ENCODE measurements around the gene ADAMTS2. TPM values are rescaled to one million over a fixed set of nuclear protein-coding genes. Genes with fewer than 3 reads are reported as not detected.

Gene ADAMTS2
- total and polyA plus RNA-seq, 2 of the 4 experiments (the other 2 are of a cell fraction) = 19.0 to 58.8 TPM

DNA sequence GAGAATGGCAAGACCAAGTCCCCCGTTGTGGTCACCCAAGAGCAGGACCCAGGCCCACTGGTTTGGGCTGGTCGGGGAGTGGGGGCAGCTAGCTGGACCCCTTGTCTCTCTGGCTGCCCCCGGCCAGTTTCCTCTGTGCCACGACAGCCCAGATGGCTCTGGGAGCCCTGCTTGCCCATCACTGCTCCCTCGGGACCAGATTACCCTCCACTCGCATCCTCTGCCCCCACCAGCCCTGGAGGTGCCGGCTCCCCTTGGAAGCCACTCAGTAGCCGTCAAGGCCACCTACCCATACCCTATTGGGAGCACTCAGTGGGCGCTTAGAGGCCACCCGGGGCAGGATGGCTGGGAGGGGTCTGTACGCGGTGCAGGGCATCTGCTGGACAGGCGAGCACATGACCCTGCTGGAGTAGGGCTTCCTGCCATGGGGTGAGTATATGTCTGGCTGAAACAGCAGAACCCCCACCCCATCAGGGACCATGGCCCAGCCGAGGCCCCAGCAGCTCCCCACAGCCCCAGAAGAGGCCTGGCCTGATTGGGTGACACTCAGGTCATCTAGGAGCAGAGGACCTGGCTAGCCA is 215.1 kb downstream of the ADAMTS2 start:
- dilution Hi-C loops (cut with HindIII; ENCODE audit: low sequenced_read_pairs, unreplicated experiment) = no loop called here
- no TSS peak for BruUV-seq (replicated peaks)
- H4K5ac ChIP-seq (ENCODE audit: low read depth, low read length) = no peak overlapping the region
- no peaks in the 10 kb centered on the region for H3K9me1 ChIP-seq (ENCODE audit: insufficient read depth, low read length)
- no peak overlapping the region for H3K4ac ChIP-seq (ENCODE audit: low read depth, low read length)
- ChIA-PET POLR2A (ENCODE audit: unreplicated experiment) (no interaction called here), CTCF (no interaction called here)
- no peak overlapping the region for H3K27ac ChIP-seq (ENCODE audit: insufficient read depth, low read length)
- no peak overlapping the region for H3K56ac ChIP-seq (ENCODE audit: extremely low read depth, insufficient read depth, low read length)
- no peak overlapping the region for H4K8ac ChIP-seq (ENCODE audit: low read depth in 2 of 2, low read length in 2 of 2)
- H3K4me3 ChIP-seq (ENCODE audit: insufficient read depth, low read depth, low read length) = no peak overlapping the region
- no peaks in the 10 kb centered on the region for H3K27me3 ChIP-seq (ENCODE audit: control insufficient read depth, insufficient read depth, low read length)
- ATAC-seq (ENCODE audit: low read depth) = no peak
- 92% methylated on average over 2 of the region's 14 CpGs; no CpG with 5 or more reads in 1 of the 2 experiments for WGBS, 2 experiments (ENCODE audit: extremely low coverage in 2 of 2, insufficient read length in 1 of 2)
- H2AK5ac ChIP-seq (ENCODE audit: low read depth, low read length) = no peak overlapping the region
- intact Hi-C loops (cut with micrococcal nuclease) = no loop called here
- in situ Hi-C loops (cut with MboI; ENCODE audit: low sequenced_read_pairs) = no loop called here
- H2BK20ac ChIP-seq (ENCODE audit: low read depth, low read length) = no peak overlapping the region
- DNase-seq = no peak
- no peak overlapping the region for H2AFZ ChIP-seq (replicated peaks; ENCODE audit: low read length, poor library complexity)
- no peak for TF ChIP-seq MAZ (IDR thresholded peaks at IDR 0.05; ENCODE audit: borderline replicate concordance, low read depth, low read length)
- TF ChIP-seq MAFK (IDR thresholded peaks at IDR 0.05; ENCODE audit: low read depth, low read length) = no peak
- no peak for TF ChIP-seq POLR2A (IDR thresholded peaks at IDR 0.05; ENCODE audit: low read depth, low read length)
- no peak for TF ChIP-seq FOS (IDR thresholded peaks at IDR 0.05; ENCODE audit: low read depth, low read length)
- TF ChIP-seq RFX5 (IDR thresholded peaks at IDR 0.05; ENCODE audit: low read depth, low read length) = no peak
- no peak for TF ChIP-seq RCOR1 (IDR thresholded peaks at IDR 0.05; ENCODE audit: insufficient replicate concordance, low read length)
- no peak for TF ChIP-seq SMC3 (IDR thresholded peaks at IDR 0.05; ENCODE audit: low read depth, low read length)
- no peak for TF ChIP-seq BHLHE40 (IDR thresholded peaks at IDR 0.05; ENCODE audit: low read depth, low read length)
- TF ChIP-seq, protein P1, sequence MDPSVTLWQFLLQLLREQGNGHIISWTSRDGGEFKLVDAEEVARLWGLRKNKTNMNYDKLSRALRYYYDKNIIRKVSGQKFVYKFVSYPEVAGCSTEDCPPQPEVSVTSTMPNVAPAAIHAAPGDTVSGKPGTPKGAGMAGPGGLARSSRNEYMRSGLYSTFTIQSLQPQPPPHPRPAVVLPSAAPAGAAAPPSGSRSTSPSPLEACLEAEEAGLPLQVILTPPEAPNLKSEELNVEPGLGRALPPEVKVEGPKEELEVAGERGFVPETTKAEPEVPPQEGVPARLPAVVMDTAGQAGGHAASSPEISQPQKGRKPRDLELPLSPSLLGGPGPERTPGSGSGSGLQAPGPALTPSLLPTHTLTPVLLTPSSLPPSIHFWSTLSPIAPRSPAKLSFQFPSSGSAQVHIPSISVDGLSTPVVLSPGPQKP (IDR thresholded peaks at IDR 0.05; ENCODE audit: borderline replicate concordance, low read depth, low read length) = no peak
- no peak for TF ChIP-seq NFE2L2 (IDR thresholded peaks at IDR 0.05; ENCODE audit: low read depth, low read length)
- no peak for TF ChIP-seq CEBPB (IDR thresholded peaks at IDR 0.05; ENCODE audit: low read depth, low read length)
- TF ChIP-seq CHD1 (IDR thresholded peaks at IDR 0.05; ENCODE audit: low read depth, low read length) = no peak
- TF ChIP-seq, protein P2, sequence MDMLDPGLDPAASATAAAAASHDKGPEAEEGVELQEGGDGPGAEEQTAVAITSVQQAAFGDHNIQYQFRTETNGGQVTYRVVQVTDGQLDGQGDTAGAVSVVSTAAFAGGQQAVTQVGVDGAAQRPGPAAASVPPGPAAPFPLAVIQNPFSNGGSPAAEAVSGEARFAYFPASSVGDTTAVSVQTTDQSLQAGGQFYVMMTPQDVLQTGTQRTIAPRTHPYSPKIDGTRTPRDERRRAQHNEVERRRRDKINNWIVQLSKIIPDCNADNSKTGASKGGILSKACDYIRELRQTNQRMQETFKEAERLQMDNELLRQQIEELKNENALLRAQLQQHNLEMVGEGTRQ (IDR thresholded peaks at IDR 0.05; ENCODE audit: low read depth, low read length) = no peak
- H3K18ac ChIP-seq (ENCODE audit: low read depth, low read length) = no peak overlapping the region
- no peak overlapping the region for H2AK9ac ChIP-seq (replicated peaks; ENCODE audit: low read depth, low read length, poor library complexity)
- H3K79me1 ChIP-seq (ENCODE audit: low read depth in 1 of 2, low read length in 2 of 2) = no peaks in the 10 kb centered on the region
- H3K23ac ChIP-seq (ENCODE audit: low read depth, low read length) = no peak overlapping the region
- no peak overlapping the region for H3K14ac ChIP-seq (replicated peaks; ENCODE audit: low read depth, low read length)
- no peaks in the 10 kb centered on the region for H3K9me3 ChIP-seq (ENCODE audit: control insufficient read depth, insufficient read depth, low read length)
- no peak overlapping the region for H2BK15ac ChIP-seq (ENCODE audit: low read depth, low read length)
- H4K91ac ChIP-seq (ENCODE audit: insufficient read depth, low read depth, low read length) = no peak overlapping the region
- H2BK120ac ChIP-seq (ENCODE audit: low read depth, low read length) = no peak overlapping the region
- no peaks in the 10 kb centered on the region for H4K20me1 ChIP-seq (ENCODE audit: insufficient read depth, low read length)
- no peaks in the 10 kb centered on the region for H3K4me1 ChIP-seq (ENCODE audit: control insufficient read depth, insufficient read depth, low read length)
- peaks cover 49% of the 10 kb centered on the region for H3K36me3 ChIP-seq (ENCODE audit: control insufficient read depth, insufficient read depth, low read length)
- H3K4me2 ChIP-seq (ENCODE audit: low read depth, low read length) = no peak overlapping the region
- H2BK5ac ChIP-seq (ENCODE audit: low read depth, low read length, poor library complexity, severe bottlenecking) = no peak overlapping the region
- no peak overlapping the region for H3K9ac ChIP-seq (ENCODE audit: low read depth, low read length)
